HG03575 (cell line): ENCODE measurements around the gene FXYD3.

ENCODE experiments used
- ATAC-seq: cut with Tn5 transposase; IDR thresholded peaks from one replicate; pipeline ENCODE4 v1.9.1; 2021; ENCODE audit not compliant: unreplicated experiment, insufficient number of reproducible peaks, low FRiP score; ENCODE audit errors: extremely low read depth

Gene FXYD3, protein sequence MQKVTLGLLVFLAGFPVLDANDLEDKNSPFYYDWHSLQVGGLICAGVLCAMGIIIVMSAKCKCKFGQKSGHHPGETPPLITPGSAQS

GRCh38 chr19:35115177-35115951 is at the start of gene FXYD3:
TSS of gene FXYD3 (plus strand) at chr19:35115823. CDS start at chr19:35119377, 3,554 bp downstream.
- ATAC-seq: no peak

GRCh38 chr19:35066121-35066520 is 49.5 kb upstream of the FXYD3 start:
- ATAC-seq: no peak

DNA sequence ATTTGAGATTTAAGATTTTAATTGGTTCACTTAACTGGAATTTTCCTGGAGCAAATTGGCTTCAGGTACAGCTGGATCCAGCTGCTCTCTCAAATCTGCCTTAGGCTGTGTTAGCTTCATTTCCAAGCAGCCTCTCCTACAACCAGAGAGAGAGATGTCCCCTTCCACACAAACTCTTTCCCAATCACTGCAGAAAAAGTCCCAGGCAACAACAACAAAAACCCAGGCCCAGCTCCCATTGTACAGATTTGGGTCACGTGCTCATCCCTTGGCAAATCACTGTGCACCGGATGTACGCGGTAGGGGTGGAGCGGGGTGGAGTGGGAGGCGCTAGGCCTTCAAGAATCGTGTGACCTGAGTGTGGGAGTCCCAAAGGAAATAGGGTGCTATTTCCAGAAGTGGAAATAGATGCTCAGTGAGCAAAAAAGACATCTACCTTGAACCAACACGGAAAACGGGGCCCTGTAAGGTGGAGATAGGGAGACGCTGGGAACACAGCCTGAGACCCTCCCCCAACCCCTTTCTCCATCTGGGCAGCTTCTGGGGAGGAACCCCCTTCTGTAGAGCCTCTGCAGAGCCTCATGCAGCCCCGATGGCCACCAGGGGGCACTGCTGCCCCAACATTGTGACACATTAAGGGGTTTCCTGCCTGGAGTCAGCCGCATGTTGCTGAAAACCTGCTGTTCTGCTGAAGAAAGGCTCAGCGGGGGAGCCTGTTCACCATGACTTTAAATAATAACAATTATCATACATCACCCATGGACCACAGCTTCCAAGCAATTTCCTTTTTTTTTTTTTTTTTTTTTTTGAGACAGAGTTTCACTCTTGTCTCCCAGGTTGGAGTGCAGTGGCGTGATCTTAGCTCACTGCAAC is 48.7 kb upstream of the FXYD3 start:
- no peak for ATAC-seq

GRCh38 chr19:35068941-35069634 is 46.5 kb upstream of the FXYD3 start:
- ATAC-seq: no peak

- no peak for ATAC-seq
Measured at GRCh38 chr19:35069696-35070095, 45.9 kb upstream of the FXYD3 start.

DNA sequence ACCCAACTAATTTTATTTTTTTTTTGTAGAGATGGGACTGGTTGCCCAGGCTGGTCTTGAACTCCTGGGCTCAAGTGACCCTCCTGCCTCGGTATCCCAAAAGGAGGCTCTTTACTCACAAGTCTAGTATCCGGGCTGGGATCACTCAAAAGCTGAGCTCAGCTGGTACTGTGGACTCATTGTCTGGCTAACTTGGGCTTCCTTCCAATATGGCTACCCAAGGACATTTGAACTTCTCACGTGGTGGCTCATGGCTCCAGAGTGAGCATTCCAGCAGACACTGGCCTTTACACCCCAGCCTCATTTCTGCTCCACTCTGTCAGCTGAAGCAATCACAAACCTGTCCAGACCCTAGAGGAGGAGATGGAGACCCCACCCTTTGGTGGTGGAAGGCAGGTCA is 45.2 kb upstream of the FXYD3 start:
- ATAC-seq: no peak

DNA sequence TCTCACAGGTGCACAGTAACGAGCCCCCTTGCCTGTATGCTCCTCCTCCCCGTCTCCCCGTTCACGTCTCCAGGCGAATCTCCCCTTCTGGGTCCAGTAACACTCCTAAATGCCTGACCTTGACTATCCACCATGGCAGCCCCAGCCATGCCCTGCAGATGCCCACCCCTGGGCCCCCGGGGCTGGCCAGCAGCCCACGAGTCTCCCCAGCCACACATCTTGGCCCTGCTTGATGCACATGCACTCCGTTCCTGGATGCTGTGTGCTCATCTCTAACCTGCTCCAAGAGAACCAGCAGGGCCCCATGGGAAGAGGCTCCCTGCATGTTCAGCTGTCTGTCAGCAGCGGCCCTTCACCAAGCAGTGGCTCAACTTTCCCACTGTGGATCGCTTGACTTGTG is 42.1 kb upstream of the FXYD3 start:
- no peak for ATAC-seq

DNA sequence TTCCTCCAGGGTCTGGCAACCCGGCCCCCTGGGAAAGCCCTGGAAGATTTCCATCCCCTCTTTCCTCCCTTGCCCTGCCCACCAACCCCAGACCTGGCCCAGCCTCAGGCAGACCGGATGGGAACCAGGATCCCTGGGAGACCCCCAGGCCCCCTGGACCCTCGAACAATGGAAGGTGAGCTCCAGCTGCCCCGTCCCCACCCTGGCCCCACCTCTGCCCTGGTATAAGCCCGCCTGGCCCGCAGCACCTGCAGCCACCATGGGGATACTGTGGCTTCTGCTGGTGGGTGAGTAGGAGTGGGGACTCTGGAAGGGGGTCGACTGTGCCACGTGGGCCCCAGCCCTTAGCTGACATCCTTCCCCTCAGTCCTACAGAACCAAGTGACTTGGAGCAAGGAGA is 41.7 kb upstream of the FXYD3 start:
- no peak for ATAC-seq

DNA sequence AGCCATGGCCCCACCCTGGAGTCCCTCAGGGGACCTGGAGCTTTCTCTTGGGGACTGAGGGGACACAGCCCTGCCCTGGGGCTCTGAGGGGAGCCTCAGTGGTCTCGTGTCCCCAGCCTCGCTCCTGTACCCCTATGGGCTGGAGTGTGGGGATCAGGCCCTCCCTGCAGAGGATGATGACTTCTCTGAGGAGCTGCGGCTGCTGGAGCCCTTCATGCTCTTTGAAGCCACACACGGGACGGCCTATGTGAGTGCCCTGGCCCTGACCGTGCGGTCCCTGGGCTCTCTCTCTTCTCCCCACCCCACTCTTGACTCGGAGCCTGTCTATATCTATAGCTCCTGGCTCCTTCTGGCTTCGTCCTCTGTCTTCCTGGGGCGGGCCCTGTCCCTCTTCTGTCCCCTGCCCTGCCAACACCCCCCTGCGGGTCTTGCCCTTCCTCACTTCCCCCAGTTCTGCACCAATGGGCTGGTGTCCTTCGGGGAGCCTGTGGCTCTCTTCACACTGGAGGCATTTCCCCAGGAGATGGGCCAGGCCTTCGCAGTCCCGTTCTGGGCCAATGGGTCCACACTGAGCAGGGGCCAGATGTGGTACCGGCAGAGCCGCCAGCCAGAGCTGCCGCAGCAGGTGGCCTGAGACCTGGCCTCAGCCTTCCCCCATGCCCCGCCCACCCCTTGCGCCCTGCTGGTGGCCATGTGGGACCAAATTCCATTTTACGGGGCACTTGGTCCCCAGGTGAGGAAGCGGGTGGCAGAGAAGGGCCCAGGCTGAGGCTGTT is 41.0 kb upstream of the FXYD3 start:
- ATAC-seq: no peak

DNA sequence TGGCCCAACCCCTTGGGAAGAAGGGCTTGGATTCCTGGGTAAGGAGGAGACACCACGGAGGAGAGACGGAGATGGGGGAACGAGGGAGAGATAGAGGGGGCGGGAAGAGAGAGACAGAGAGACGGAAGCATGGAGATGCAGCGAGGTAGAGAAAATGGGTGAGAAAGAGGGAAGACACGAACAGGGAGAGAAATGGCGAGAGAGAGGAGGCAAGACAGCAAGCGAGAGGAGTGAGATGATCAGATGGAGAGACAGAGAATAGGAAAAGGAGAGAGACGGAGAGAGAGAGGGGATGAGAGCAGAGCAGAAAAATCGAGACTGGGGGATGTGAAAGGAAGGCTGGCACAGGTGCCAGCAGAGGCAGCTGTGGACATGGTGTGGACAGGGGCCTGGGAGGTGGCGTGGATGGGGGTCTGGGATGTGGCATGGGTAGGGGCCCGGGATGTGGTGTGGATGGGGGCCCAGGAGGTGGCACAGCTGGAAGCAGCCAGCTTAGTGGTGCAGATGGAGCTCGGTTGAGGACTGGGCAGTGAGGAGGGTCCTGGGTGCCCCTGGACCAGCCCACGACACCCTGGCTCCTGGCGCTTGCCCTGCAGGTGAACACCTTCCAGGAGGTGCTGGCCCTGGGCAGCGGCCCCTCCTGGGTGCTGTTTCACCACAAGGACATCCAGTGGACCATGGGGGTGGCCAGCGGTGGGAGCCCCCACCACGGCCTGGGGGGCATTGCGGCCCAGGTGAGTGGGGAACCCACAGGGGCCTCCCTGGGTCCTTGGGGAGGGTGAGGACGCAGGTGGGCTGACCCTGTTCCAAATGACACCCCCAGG is 40.2 kb upstream of the FXYD3 start:
- ATAC-seq: no peak

DNA sequence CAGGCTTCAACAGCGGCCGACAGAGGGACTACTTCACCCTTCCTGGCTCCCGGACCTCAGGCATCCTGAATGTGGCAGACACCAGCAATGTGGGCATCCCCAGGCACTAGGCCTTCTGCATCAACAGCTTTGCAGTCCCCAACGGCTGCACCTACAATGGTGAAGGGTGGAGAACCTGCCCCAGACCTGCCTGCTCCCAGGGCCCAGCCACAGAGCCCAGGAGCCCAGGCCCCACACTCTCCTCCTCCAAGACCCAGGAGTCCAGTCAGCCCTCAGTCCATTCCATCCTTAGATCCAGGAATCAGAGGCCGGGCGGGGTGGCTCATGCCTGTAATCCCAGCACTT is 39.6 kb upstream of the FXYD3 start:
- ATAC-seq: no peak

- no peak for ATAC-seq
Measured at GRCh38 chr19:35076657-35077056, 39.0 kb upstream of the FXYD3 start.

DNA sequence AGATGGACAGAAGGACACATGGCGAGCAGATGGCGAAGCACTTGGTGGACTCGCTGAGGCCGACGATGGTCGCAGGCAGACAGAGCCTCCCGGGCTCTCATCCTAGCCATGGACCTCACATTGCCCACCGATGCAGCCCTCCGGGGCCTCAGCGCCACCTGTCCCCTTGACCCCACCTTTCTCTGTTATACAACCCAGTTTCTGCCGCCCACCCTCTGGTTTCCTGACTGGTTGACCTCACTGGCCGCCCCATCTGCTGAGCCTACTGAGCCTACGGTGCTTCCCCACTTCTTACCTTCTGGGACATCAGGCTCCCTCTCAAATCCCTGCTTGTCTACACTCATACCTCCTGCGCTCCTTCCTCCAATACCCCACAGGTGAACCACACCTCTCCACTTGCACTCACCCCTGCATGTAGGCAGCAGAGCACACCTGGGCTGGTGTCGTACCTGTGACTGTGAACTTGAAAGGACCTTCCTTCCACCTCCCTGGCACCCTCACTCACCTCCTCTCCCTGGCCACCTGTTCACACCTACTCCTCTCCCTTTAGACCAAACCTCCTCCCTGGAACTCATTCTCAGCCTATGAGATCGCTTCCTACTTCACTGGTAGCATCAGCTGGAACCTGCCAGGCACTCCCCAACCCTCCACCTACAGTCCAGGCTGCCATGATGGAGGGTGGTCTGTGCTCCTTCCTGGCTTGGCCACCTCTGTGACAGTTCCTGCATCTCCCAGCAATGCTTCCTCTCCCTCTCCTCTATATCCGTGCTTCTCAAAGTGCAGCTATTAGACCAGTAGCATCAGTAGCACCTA is 38.0 kb upstream of the FXYD3 start:
- ATAC-seq: no peak

DNA sequence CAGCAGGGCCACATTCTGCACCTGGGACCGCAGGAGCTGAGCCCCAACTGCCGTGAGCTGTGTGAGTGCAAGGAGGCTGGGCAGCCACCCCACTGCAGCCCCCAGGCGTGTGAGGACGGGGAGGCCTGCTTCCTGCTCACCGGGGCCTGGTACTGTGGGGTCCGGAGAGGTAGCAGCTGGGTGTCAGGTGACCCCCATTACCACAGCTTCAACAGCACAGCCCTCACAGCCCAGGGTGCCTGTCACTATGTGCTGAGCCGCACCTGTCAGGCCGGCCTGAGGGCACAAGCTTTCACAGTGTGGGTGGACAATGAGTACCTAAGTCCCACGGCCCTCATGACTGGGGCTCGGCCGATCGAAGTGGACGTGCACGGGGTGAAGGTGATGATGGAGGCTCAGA is 35.8 kb upstream of the FXYD3 start:
- no peak for ATAC-seq

- ATAC-seq: no peak
Measured at GRCh38 chr19:35080613-35081170, 34.9 kb upstream of the FXYD3 start.

DNA sequence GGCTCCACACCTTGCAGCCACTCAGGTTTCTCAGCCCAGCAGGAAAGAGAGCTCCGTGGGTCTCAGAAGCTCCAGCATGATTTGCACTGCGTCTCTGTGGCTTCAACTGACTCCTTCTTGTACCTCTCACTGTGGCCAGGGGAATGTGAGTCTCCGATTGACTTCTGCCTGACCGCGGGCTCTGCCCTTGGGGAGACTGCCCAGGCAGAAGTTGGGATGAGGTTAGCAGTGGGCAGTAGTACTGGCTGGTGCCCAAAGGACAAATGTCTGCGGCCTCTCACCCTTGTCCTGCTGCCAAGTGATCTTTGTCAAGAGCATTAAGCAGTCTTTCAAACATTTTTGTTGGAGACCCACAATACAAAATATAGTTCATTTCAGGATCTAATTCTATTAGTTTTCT is 34.4 kb upstream of the FXYD3 start:
- ATAC-seq: no peak
